HEK293 (cell line): ENCODE results near the gene DCUN1D4.

Source experiments
- CTCF ChIA-PET: fragments of 350-600 bp; formaldehyde crosslinking; extraction: SDS; loops from one replicate; lab custom pipeline; 2021; ENCODE audit warnings: antibody characterized with exemption; lab: Yijun Ruan, JAX
- POLR2A ChIA-PET: fragments of 300-600 bp; formaldehyde crosslinking; extraction: SDS; loops from one replicate; lab custom pipeline; 2020; ENCODE audit warnings: antibody characterized with exemption, inconsistent platforms; lab: Yijun Ruan, JAX
- H3K27ac ChIP-seq: fragments of 200-500 bp; sonication (Bioruptor generic); 2 replicates; pipeline ENCODE4 v1.5.1; 2014; ENCODE audit warnings: low read depth, low read length, control low read depth, inconsistent platforms; ENCODE audit errors: extremely low read depth
- H3K36me3 ChIP-seq, 2 experiments: fragments of 200-500 bp in 1 of 2; sonication (Bioruptor generic) in 1 of 2; 1 replicate in 1 of 2; 2 replicates in 1 of 2; pipeline ENCODE4 v1.5.1; 2014 to 2017; ENCODE audit warnings: inconsistent platforms in 2 of 2, low read length in 2 of 2; ENCODE audit not compliant: control insufficient read depth in 2 of 2, insufficient read depth in 1 of 2
- H3K4me1 ChIP-seq: fragments of 200-500 bp; sonication (Bioruptor generic); 2 replicates; pipeline ENCODE4 v1.5.1; 2014; ENCODE audit warnings: mild to moderate bottlenecking, low read length, inconsistent platforms; ENCODE audit not compliant: control insufficient read depth, insufficient read depth
- H3K4me3 ChIP-seq: 2 replicates; pipeline ENCODE4 v1.5.1; 2011; ENCODE audit warnings: low read depth, mild to moderate bottlenecking, control low read depth, low read length, moderate library complexity
- H3K9me3 ChIP-seq: fragments of 200-500 bp; sonication (Bioruptor generic); 2 replicates; pipeline ENCODE4 v1.5.1; 2014; ENCODE audit warnings: low read depth, low read length, inconsistent platforms; ENCODE audit not compliant: control insufficient read depth, insufficient read depth
- HIC1 ChIP-seq: fragments of 450-650 bp; formaldehyde crosslinking; IDR thresholded peaks from 2 replicates; pipeline ENCODE4 v1.5.1; 2016; ENCODE audit warnings: missing biosample characterization, missing genetic modification characterization
- HOXA7 ChIP-seq: sonication (generic); formaldehyde crosslinking; IDR thresholded peaks from 2 replicates; pipeline ENCODE4 v1.8.1; 2022; ENCODE audit warnings: missing genetic modification reagents, borderline replicate concordance
- HOXC10 ChIP-seq: sonication (generic); formaldehyde crosslinking; IDR thresholded peaks from 2 replicates; pipeline ENCODE4 v1.8.1; 2023; ENCODE audit warnings: mild to moderate bottlenecking, missing genetic modification reagents
- PATZ1 ChIP-seq: fragments of 450-650 bp; formaldehyde crosslinking; IDR thresholded peaks from 2 replicates; pipeline ENCODE4 v1.5.1; 2016; ENCODE audit warnings: missing biosample characterization, missing genetic modification characterization
- ZBTB10 ChIP-seq: fragments of 450-650 bp; formaldehyde crosslinking; IDR thresholded peaks from 2 replicates; pipeline ENCODE4 v1.5.1; 2016; ENCODE audit warnings: missing biosample characterization, missing genetic modification characterization
- ZBTB20 ChIP-seq: fragments of 450-650 bp; formaldehyde crosslinking; IDR thresholded peaks from 2 replicates; pipeline ENCODE4 v1.5.1; 2016; ENCODE audit warnings: missing biosample characterization, missing genetic modification characterization
- ZBTB44 ChIP-seq: fragments of 450-650 bp; IDR thresholded peaks from 2 replicates; pipeline ENCODE4 v1.5.1; 2018; ENCODE audit warnings: missing biosample characterization, mild to moderate bottlenecking, missing genetic modification characterization
- ZBTB8A ChIP-seq: fragments of 450-650 bp; formaldehyde crosslinking; IDR thresholded peaks from 2 replicates; pipeline ENCODE4 v1.5.1; 2016; ENCODE audit warnings: missing biosample characterization, missing genetic modification characterization
- ZNF132 ChIP-seq: fragments of 450-650 bp; formaldehyde crosslinking; IDR thresholded peaks from 2 replicates; pipeline ENCODE4 v1.5.1; 2017; ENCODE audit warnings: missing biosample characterization, missing genetic modification characterization, borderline replicate concordance
- ZNF274 ChIP-seq, 2 experiments: fragments of 200-500 bp in 1 of 2; fragments of 450-650 bp in 1 of 2; sonication (Bioruptor generic) in 1 of 2; formaldehyde crosslinking in 1 of 2; IDR thresholded peaks; 2 replicates each; pipeline versions ENCODE4 v1.5.1 to v1.6.1; 2014 to 2016; ENCODE audit warnings: borderline replicate concordance in 1 of 2, inconsistent platforms in 1 of 2, low read length in 1 of 2, missing biosample characterization in 1 of 2, missing genetic modification characterization in 1 of 2
- ZNF302 ChIP-seq: fragments of 450-650 bp; formaldehyde crosslinking; IDR thresholded peaks from 2 replicates; pipeline ENCODE4 v1.5.1; 2016; ENCODE audit warnings: missing biosample characterization, missing genetic modification characterization, low read depth
- ZNF324 ChIP-seq: fragments of 450-650 bp; formaldehyde crosslinking; IDR thresholded peaks from 2 replicates; pipeline ENCODE4 v1.5.1; 2016; ENCODE audit warnings: missing biosample characterization, missing genetic modification characterization
- ZNF341 ChIP-seq: fragments of 450-650 bp; formaldehyde crosslinking; IDR thresholded peaks from 2 replicates; pipeline ENCODE4; 2016; ENCODE audit warnings: low read depth, missing biosample characterization, missing genetic modification characterization
- ZNF37A ChIP-seq: fragments of 450-650 bp; IDR thresholded peaks from 2 replicates; pipeline ENCODE4 v1.5.1; 2018; ENCODE audit warnings: missing biosample characterization, missing genetic modification characterization
- ZNF404 ChIP-seq: fragments of 450-650 bp; formaldehyde crosslinking; IDR thresholded peaks from 2 replicates; pipeline ENCODE4 v1.5.1; 2017; ENCODE audit warnings: missing biosample characterization, missing genetic modification characterization
- ZNF530 ChIP-seq: fragments of 450-650 bp; formaldehyde crosslinking; IDR thresholded peaks from 2 replicates; pipeline ENCODE4 v1.5.1; 2016; ENCODE audit warnings: low read depth, missing biosample characterization, missing genetic modification characterization
- ZNF558 ChIP-seq: fragments of 450-650 bp; formaldehyde crosslinking; IDR thresholded peaks from 2 replicates; pipeline ENCODE4 v1.5.1; 2016; ENCODE audit warnings: missing biosample characterization, missing genetic modification characterization
- ZNF670 ChIP-seq: fragments of 450-650 bp; formaldehyde crosslinking; IDR thresholded peaks from 2 replicates; pipeline ENCODE4 v1.5.1; 2016; ENCODE audit warnings: missing biosample characterization, missing genetic modification characterization, low read depth
- ZNF692 ChIP-seq: fragments of 450-650 bp; formaldehyde crosslinking; IDR thresholded peaks from 2 replicates; pipeline ENCODE4 v1.5.1; 2016; ENCODE audit warnings: missing biosample characterization, missing genetic modification characterization

DCUN1D4 gene

GRCh38 chr4:51907006-51907669 is 64.2 kb downstream of the DCUN1D4 start:
- Histone ChIP-seq H3K9me3 (no peaks in the 10 kb centered on the region), H3K27ac (no peak overlapping the region), H3K36me3 (peaks cover 0 to 73% of the 10 kb centered on the region in 2 experiments; a peak in 1 of 3 replicates), H3K4me1 (no peaks in the 10 kb centered on the region), H3K4me3 (no peak overlapping the region)
- ChIA-PET CTCF (interaction anchor here (1.0 to 2.7 kb wide), 2 partner anchors 12 to 23 kb away, joined by 3 to 8 read pairs; no protein-coding TSS in a partner anchor), POLR2A (no interaction called here)
- TF ChIP-seq ZBTB20 (tag by site-specific recombination) = no peak
- no peak for TF ChIP-seq HIC1
- TF ChIP-seq PATZ1 (tag by site-specific recombination) = no peak
- no peak for TF ChIP-seq ZBTB8A (tag by site-specific recombination)
- no peak for TF ChIP-seq ZNF302
- TF ChIP-seq ZNF692 (tag by site-specific recombination) = no peak
- TF ChIP-seq ZNF404 (tag by site-specific recombination) = no peak
- TF ChIP-seq ZBTB44 (tag by site-specific recombination) = no peak
- no peak for TF ChIP-seq ZNF341 (tag by site-specific recombination)
- TF ChIP-seq ZNF670 (tag by site-specific recombination) = no peak
- no peak for TF ChIP-seq ZNF274 (IDR thresholded peaks at IDR 0.05; ENCODE audit: low read length)
- no peak for TF ChIP-seq ZNF274 (tag by site-specific recombination; IDR thresholded peaks at IDR 0.05; ENCODE audit: borderline replicate concordance)
- no peak for TF ChIP-seq ZNF37A (tag by site-specific recombination)
- no peak for TF ChIP-seq ZNF324
- no peak for TF ChIP-seq ZNF530 (tag by site-specific recombination)
- no peak for TF ChIP-seq HOXC10 (CRISPR knock-in tag)
- TF ChIP-seq ZNF558 = no peak
- TF ChIP-seq HOXA7 (CRISPR knock-in tag) = no peak
- no peak for TF ChIP-seq ZNF132
- TF ChIP-seq ZBTB10 (tag by site-specific recombination) = no peak
